GM20000 (cell line): ENCODE data around the gene ABLIM2.

ENCODE experiments used
- DNase-seq: peaks from one replicate; pipeline ENCODE4 v3.0.0; 2012; ENCODE audit warnings: low spot score
- TF ChIP-seq, protein P1 (sequence below): IDR thresholded peaks from 2 replicates; pipeline ENCODE4 v1.5.1; 2012; ENCODE audit warnings: mild to moderate bottlenecking, control low read depth; ENCODE audit errors: extremely low read depth, missing control alignments

Gene ABLIM2

DNA sequence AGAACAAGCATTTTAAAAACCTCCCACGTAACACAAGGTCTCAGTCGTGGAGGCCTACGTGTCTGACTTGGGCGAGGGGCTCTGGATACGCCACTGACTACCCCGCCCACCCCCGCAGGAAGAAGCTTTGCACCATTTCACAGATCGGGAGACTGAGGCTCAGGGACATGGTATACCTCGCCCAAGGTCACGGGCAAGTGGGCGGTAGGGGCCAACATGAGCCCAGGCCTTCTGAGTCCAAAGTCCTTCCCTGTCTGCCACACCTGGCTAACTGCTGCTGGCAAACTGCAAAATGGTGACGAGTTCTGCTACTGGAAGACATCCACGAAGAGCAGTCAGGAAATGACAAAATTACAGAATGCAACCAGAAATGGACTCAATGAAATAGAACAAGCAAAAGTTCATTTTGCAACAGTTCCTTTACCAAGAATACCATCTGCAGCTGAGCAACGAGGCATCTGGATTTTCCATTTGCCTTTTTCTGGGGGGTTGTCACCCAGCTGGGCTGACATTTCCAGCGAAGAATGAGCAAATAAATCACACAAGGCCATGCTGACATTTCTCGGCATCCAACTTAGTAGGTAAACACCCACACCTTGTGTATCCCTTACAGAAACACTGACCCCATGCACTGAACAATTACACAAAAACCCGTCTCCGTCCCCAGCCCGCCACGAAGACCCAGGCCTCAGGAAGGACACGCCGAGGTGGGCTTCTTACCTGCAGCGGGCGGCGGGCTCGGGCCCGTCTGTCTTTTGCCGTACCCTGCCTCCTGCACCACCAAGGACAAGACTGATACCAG, 148.7 kb downstream of the ABLIM2 start:
- no peak for DNase-seq
- TF ChIP-seq, protein P1, sequence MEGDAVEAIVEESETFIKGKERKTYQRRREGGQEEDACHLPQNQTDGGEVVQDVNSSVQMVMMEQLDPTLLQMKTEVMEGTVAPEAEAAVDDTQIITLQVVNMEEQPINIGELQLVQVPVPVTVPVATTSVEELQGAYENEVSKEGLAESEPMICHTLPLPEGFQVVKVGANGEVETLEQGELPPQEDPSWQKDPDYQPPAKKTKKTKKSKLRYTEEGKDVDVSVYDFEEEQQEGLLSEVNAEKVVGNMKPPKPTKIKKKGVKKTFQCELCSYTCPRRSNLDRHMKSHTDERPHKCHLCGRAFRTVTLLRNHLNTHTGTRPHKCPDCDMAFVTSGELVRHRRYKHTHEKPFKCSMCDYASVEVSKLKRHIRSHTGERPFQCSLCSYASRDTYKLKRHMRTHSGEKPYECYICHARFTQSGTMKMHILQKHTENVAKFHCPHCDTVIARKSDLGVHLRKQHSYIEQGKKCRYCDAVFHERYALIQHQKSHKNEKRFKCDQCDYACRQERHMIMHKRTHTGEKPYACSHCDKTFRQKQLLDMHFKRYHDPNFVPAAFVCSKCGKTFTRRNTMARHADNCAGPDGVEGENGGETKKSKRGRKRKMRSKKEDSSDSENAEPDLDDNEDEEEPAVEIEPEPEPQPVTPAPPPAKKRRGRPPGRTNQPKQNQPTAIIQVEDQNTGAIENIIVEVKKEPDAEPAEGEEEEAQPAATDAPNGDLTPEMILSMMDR, result no peak

DNA sequence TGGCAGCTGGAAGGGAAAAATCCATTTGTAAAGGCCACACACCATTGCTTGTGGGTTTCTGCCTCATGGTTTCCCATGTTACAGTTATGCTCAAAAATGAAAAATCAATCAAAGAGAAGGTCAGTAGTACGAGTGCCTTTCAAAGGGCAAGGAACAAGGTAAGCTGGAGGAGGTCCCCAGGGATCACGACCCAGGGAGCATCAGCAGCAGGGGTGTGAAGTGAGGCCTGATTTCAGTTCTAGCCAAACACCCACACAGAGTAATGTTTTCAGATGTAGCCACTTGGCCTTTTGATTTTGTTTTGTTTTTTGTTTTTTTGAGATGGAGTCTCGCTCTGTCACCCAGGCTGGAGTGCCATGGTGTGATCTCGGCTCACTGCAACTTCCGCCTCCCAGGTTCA, 149.5 kb downstream of the ABLIM2 start:
- TF ChIP-seq, protein P1, result no peak
- peak; percentile 61 for DNase-seq

DNA sequence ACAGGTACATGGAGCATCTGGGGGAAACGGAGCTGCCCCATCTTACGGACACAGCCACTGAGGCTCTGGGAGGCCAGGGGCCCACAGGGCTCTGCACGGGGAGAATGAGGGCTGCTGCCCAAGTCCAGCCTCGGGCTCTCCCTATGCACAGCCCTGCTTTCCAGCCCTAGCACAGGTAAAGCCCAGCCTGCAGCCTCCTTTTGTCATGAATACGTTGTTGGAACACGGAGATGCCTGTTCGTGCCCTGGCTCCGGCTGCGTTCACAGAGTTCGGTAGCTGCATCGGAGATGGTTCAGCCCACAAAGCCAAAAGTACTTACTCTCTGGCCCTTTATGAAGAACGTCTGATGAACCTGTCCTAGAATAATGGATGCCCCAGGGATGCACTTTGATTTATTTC, 150.2 kb downstream of the ABLIM2 start:
- no peak for DNase-seq
- TF ChIP-seq, protein P1, result no peak

DNA sequence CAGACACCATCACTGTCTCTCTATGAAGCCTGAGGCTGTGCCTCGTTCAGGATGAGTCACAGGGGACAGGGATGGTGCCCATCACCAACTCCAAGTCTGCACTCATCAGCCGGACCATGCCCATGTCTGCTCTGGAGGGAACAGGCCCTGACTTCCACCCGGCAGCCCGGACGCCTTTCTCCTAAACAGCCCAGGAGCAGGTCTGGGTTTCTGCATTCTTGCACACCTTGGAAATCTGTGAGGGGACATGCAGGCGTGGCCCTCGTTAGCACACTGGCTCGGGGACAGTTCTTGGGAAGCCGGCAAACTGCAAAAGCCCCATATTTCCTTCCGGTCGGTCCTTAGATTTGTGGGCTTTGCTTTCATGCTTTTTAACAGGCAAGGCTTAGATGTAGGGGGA, 151.0 kb downstream of the ABLIM2 start:
- TF ChIP-seq, protein P1, result no peak
- no peak for DNase-seq

DNA sequence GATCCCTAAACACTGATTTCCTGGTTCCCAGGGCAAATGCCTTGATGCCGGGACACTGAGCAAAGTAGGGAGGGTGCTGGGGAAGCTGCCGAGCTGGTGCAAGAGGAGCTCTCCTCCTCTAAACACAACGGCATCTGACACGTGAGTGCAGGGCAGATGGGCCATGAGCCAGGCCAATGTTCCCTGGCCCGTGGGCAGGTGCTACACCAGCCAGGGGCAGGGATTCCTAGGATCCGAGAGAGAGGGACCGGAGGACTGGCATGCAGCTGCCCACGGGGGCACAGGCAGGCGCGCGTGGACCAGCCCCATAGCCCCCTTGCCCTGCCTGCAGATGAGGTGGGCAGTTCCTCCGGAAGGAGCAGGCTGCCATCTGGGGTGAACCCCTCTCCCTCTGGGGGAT, 152.1 kb downstream of the ABLIM2 start:
- no peak for DNase-seq
- TF ChIP-seq, protein P1, result no peak

DNA sequence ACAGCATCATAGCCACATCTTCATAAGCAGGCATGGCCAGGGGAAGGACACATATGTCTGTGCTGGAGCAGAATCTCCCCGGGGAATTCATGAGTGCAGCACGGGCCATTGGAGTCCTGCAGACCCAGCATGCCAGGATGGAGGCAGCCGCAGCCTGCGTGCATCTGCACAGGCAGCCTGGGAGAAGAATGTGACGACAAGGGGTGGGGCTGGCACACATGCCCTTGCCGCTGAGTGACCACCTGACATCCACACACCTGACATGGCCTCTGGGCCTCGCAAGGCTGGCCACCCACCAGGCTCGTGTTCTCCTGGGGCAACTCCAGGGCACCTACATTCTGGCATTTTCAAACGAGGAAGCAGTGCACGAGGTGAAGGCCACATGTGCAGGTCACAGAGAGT, 152.8 kb downstream of the ABLIM2 start:
- DNase-seq, result no peak
- TF ChIP-seq, protein P1, result no peak

DNA sequence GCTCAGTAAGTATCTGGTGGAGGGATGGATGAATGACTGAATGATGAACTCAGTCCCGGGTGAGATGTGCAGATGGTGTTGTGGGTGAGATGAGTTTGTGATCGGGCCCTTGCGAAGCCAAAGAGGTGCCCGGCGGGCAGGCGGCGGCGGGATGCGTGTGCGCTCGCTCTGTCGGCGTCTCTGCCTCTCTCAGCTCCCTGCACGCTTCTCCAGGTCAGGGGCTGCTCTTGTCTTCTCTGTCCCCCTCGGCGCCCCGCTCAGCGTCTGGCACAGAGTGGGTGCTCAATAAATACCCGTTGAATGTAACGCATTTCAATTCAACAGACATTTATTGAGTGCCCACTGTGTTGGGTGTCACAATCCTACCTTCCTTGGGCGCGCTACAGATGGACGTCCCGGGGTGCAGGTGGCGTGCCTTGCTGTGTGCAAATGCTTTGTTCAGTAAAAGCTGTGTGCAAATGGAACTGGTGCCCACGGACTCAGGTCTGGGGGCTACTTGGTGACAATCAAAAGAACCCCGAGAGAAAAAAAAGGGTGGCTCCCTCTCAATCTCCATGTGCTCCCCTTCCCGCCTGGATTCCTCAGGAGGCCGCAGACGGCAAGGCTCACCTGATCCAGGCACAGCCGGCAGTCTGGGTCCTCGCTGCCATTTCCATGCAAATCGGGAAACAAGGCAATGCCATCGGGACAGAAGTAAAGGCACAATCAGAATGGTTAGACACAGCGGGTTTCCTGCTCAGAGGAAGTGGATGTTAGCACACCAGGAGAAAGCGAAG, 153.4 kb downstream of the ABLIM2 start:
- DNase-seq, result no peak
- TF ChIP-seq, protein P1, result no peak
